ENCODE data around the gene MED20.

Gene MED20

DNA sequence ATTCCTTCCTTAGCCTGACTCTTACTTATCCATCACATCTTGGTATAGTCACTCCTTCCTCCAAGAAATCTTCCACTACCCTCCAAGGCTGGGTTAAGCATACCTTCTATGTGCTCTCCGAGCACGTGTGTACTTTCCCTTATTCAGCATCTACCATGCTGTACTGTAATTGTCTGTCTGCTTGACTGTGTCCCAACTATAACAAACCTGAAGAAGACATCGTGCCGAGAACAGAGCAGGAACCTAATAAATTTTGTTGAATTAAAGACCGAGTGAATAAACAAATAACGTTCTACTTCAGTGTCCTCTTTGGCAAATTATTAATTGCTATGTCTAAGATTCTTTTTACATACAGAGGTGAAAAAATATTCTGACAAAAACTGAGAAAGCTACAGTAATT, 61.6 kb downstream of the MED20 start:
- Histone ChIP-seq H3K4me3 (ENCODE audit: insufficient read depth, low read depth, low read length, poor library complexity, severe bottlenecking) (no peak overlapping the region), H3K27me3 (replicated peaks; ENCODE audit: control insufficient read depth, insufficient read depth, low read length, poor library complexity, severe bottlenecking) (no peaks in the 10 kb centered on the region), H3K9me3 (ENCODE audit: control insufficient read depth, low read length) (no peaks in the 10 kb centered on the region), H3K27ac (ENCODE audit: insufficient read depth, low read length, poor library complexity, severe bottlenecking) (no peak overlapping the region), H3K4me1 (ENCODE audit: control insufficient read depth, insufficient read depth, low read length, poor library complexity, severe bottlenecking) (no peaks in the 10 kb centered on the region), H3K36me3 (ENCODE audit: control insufficient read depth, insufficient read depth, low read length) (no peaks in the 10 kb centered on the region)
- no peak for DNase-seq

DNA sequence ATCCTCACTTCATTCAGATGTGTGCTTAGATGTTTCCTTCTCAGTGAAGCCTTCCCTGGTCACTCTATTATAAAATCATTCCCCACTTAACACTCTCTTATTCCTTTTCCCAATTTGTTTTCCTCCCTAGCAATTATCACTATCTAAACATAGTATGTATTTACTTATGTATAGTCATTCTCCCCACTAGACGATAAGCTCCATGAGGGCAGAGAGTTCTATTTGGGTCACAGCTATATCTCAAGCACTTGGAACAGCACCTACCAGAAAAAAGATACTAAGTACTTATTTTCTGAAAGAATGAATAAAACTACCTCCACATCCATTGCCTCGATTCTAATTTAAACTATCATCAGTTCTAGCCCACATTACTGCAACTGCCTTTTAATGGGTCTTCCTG, 62.2 kb downstream of the MED20 start:
- Histone ChIP-seq H3K36me3 (ENCODE audit: control insufficient read depth, insufficient read depth, low read length) (no peaks in the 10 kb centered on the region), H3K4me1 (ENCODE audit: control insufficient read depth, insufficient read depth, low read length, poor library complexity, severe bottlenecking) (no peaks in the 10 kb centered on the region), H3K4me3 (ENCODE audit: insufficient read depth, low read depth, low read length, poor library complexity, severe bottlenecking) (no peak overlapping the region), H3K27ac (ENCODE audit: insufficient read depth, low read length, poor library complexity, severe bottlenecking) (no peak overlapping the region), H3K27me3 (replicated peaks; ENCODE audit: control insufficient read depth, insufficient read depth, low read length, poor library complexity, severe bottlenecking) (no peaks in the 10 kb centered on the region), H3K9me3 (ENCODE audit: control insufficient read depth, low read length) (no peaks in the 10 kb centered on the region)
- no peak for DNase-seq
